Esophagus muscularis mucosa (tissue), 4 donors: Measurements from ENCODE around the gene DOCK11. TPM values are rescaled to one million over a fixed set of nuclear protein-coding genes. Genes with fewer than 3 reads are reported as not detected.
"Not testable (repeated sequence)": the region's sequence is repeated elsewhere in the genome, so short reads cannot be mapped to it uniquely, and the experiment has no call there.

ENCODE experiments used
- DNase-seq: peaks from one replicate; pipeline ENCODE4 v3.0.0-alpha.2; 2017; ENCODE audit errors: extremely low spot score
- H3K27ac ChIP-seq, 4 donors: fragments of 200-600 bp; sonication (generic); replicated peaks in 1 of 4; 1 replicate in 3 of 4; 2 replicates in 1 of 4; pipeline ENCODE4 v1.5.1; 2016 to 2019; ENCODE audit warnings: mild to moderate bottlenecking in 1 of 4
- H3K27me3 ChIP-seq, 4 donors: fragments of 200-600 bp; sonication (generic); one replicate each; pipeline versions ENCODE4 v1.5.1 to v1.6.0; 2016 to 2019
- H3K36me3 ChIP-seq, 4 donors: fragments of 200-600 bp; sonication (generic); one replicate each; pipeline ENCODE4 v1.5.1; 2016 to 2019
- H3K4me1 ChIP-seq, 4 donors: fragments of 200-600 bp; sonication (generic); one replicate each; pipeline ENCODE4 v1.5.1; 2016 to 2019
- H3K4me3 ChIP-seq, 4 donors: fragments of 200-600 bp; sonication (generic); 1 replicate in 2 of 4; 2 replicates in 2 of 4; pipeline ENCODE4 v1.5.1; 2016 to 2019; ENCODE audit warnings: mild to moderate bottlenecking in 4 of 4, moderate library complexity in 1 of 4
- H3K9me3 ChIP-seq, 4 donors: fragments of 200-600 bp; sonication (generic); 1 replicate in 3 of 4; 2 replicates in 1 of 4; pipeline ENCODE4 v1.5.1; 2016 to 2019
- EP300 ChIP-seq: sonication (generic); formaldehyde crosslinking; IDR thresholded peaks from one replicate; pipeline ENCODE4 v1.6.1; 2017; ENCODE audit warnings: antibody characterized with exemption
- POLR2A ChIP-seq: fragments of 450-650 bp; IDR thresholded peaks from one replicate; pipeline ENCODE4 v1.6.1; 2017; ENCODE audit warnings: antibody characterized with exemption, moderate library complexity, mild to moderate bottlenecking, low read depth
- POLR2AphosphoS5 ChIP-seq, 2 donors: sonication (generic); formaldehyde crosslinking; IDR thresholded peaks; one replicate each; pipeline ENCODE4 v1.6.1; 2017; ENCODE audit warnings: antibody characterized with exemption in 2 of 2
- WGBS: methylation state at CpG from one replicate; pipeline ENCODE4 v1.1.5; 2018; 5-methylcytosine and 5-hydroxymethylcytosine counted together
- intact Hi-C: fragments of 100-400 bp; cut with DNase I; formaldehyde crosslinking; loops from one replicate; pipeline ENCODE4 v1.15.1; 2023
- total RNA-seq, 4 donors: library from RNA; depleted of rRNA; stranded (reverse); fragments of >200 nt; gene quantifications; one replicate each; pipeline versions ENCODE4 v1.1.0 to v1.2.1, GENCODE V29; 2016
- TF ChIP-seq, protein P1 (sequence below), 3 experiments: fragments of 200-600 bp in 2 of 3; fragments of 450-650 bp in 1 of 3; sonication (generic) in 2 of 3; IDR thresholded peaks; one replicate each; pipeline ENCODE4 v1.5.1; 2017 to 2019; ENCODE audit warnings: antibody characterized with exemption in 3 of 3, mild to moderate bottlenecking in 2 of 3, moderate library complexity in 1 of 3

The DOCK11 gene
- total RNA-seq, 4 donors from 2014 or later: 62.0 to 103 (median 64.7) TPM

DNA sequence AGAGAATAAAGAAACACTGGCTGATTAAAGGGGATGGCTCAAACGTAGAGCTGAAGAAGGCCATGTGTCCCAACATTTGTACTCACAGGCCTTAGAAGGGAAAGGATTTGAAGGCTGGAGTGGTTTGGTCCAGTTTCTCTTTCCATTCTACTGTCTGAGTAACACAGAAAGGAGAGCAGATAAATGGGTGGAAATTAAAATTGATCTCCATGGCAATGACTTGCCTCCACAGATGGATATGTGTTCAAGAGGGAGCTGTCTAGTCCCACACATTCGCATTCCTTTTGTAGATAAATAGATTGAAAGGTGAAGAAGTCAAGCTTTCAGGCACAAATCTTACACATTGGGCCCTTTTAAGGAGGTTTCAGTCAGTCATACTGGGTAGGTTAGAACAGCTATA is 74.6 kb downstream of the DOCK11 start:
- Histone ChIP-seq H3K9me3 (no peaks in the 10 kb centered on the region), H3K27ac (no peak overlapping the region), H3K4me1 (peaks cover 0 to 7% (median 0%) of the 10 kb centered on the region in 4 donors), H3K4me3 (no peak overlapping the region), H3K36me3 (peaks cover 0 to 26% (median 4%) of the 10 kb centered on the region in 4 donors), H3K27me3 (no peaks in the 10 kb centered on the region)
- intact Hi-C loops: loop anchor here (10.0 kb wide), 1 partner anchor 75 kb away; the partner anchor contains the start of gene DOCK11
- WGBS: 71% methylated on average over 2 of the region's 2 CpGs
- DNase-seq: no peak
- TF ChIP-seq POLR2AphosphoS5 (IDR thresholded peaks at IDR 0.05) (no peak), EP300 (no peak), POLR2A (no peak)
- TF ChIP-seq, protein P1, sequence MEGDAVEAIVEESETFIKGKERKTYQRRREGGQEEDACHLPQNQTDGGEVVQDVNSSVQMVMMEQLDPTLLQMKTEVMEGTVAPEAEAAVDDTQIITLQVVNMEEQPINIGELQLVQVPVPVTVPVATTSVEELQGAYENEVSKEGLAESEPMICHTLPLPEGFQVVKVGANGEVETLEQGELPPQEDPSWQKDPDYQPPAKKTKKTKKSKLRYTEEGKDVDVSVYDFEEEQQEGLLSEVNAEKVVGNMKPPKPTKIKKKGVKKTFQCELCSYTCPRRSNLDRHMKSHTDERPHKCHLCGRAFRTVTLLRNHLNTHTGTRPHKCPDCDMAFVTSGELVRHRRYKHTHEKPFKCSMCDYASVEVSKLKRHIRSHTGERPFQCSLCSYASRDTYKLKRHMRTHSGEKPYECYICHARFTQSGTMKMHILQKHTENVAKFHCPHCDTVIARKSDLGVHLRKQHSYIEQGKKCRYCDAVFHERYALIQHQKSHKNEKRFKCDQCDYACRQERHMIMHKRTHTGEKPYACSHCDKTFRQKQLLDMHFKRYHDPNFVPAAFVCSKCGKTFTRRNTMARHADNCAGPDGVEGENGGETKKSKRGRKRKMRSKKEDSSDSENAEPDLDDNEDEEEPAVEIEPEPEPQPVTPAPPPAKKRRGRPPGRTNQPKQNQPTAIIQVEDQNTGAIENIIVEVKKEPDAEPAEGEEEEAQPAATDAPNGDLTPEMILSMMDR (IDR thresholded peaks at IDR 0.05): no peak

DNA sequence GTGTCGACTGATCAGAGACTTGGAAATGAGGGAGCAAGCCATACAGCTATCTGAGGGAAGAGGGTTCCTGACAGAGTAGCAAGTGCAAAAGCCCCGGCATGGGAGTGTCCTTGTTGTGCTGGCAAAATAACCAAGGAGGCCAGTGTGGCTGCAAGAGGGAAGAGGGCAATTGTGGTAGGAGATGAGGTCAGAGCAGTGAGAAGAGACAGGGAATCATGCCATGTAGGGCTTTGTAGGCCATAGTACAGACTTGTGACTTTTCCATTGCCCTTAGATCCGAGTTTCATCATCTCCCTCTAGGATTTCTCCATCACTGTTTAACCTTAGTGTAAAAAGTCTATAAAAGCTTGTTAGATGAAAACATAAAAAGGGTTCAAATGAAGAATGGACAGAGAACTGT is 76.2 kb downstream of the DOCK11 start:
- H3K4me1 ChIP-seq: no peaks in the 10 kb centered on the region
- no peak overlapping the region for H3K4me3 ChIP-seq
- no peaks in the 10 kb centered on the region for H3K27me3 ChIP-seq
- H3K36me3 ChIP-seq: peaks cover 0 to 26% (median 4%) of the 10 kb centered on the region in 4 donors
- H3K27ac ChIP-seq: no peak overlapping the region
- 70% methylated on average over 3 of the region's 3 CpGs for WGBS
- TF ChIP-seq POLR2AphosphoS5 (IDR thresholded peaks at IDR 0.05) (no peak), EP300 (no peak), POLR2A (no peak)
- TF ChIP-seq, protein P1 (IDR thresholded peaks at IDR 0.05): no peak
- intact Hi-C loops: loop anchor here (10.0 kb wide), 1 partner anchor 77 kb away; the partner anchor contains the start of gene DOCK11
- no peak for DNase-seq
- no peaks in the 10 kb centered on the region for H3K9me3 ChIP-seq

DNA sequence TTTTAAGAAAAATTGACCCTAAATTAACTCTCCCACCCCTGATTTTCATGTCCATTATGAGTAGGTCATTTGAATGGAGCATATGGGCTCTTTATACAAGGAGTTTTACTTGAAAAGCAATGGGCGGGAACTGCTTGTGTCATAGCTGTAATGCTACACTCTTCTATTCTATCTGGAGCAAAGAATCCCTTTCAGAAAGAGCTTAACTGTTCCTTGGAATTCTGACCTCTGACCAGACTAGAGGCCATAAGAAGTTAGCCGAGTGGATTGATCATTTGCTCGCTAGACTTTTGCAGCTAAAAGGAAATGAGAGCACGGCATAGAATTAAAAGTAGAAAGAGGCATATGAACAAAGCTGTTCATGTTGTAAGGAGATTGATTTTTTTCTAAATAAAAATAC is 79.1 kb downstream of the DOCK11 start:
- intact Hi-C loops: loop anchor here (10.0 kb wide), 1 partner anchor 80 kb away; the partner anchor contains the start of gene DOCK11
- 83% methylated on average over 4 of the region's 4 CpGs for WGBS
- Histone ChIP-seq H3K4me1 (no peaks in the 10 kb centered on the region), H3K36me3 (peaks cover 0 to 26% (median 4%) of the 10 kb centered on the region in 4 donors), H3K4me3 (no peak overlapping the region), H3K27me3 (no peaks in the 10 kb centered on the region), H3K27ac (no peak overlapping the region), H3K9me3 (no peaks in the 10 kb centered on the region)
- TF ChIP-seq POLR2A (no peak), EP300 (no peak), POLR2AphosphoS5 (IDR thresholded peaks at IDR 0.05) (no peak)
- TF ChIP-seq, protein P1 (IDR thresholded peaks at IDR 0.05): no peak
- DNase-seq: no peak

DNA sequence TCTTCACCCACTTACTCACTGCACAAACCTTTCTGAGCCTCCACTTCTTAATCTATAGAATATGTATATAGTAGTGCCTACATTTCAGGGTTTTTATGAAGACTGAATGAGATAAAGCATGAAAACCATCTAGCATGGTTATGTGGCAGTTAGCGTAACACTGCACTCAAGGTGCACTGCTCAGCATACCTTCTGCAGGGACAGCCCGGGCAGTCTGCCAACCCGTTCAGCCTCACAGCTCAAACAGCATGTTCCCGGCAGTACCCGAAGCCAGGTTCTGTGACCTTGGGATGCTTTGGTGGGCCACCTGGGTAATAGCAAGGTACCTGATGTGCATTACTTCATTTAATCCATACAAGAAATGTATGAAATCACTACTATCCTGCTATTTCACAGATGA is 81.4 kb downstream of the DOCK11 start:
- TF ChIP-seq POLR2A (no peak), POLR2AphosphoS5 (IDR thresholded peaks at IDR 0.05) (peak in 1 of 2 donors; percentile 29)
- H3K36me3 ChIP-seq: peaks cover 0 to 27% (median 4%) of the 10 kb centered on the region in 4 donors
- no peaks in the 10 kb centered on the region for H3K9me3 ChIP-seq
- no peaks in the 10 kb centered on the region for H3K27me3 ChIP-seq
- intact Hi-C loops: loop anchor here (10.0 kb wide), 1 partner anchor 82 kb away; the partner anchor contains the start of gene DOCK11
- H3K4me3 ChIP-seq: no peak overlapping the region
- H3K4me1 ChIP-seq: no peaks in the 10 kb centered on the region
- H3K27ac ChIP-seq: peak overlapping the region in 2 of 4 donors; percentile 27 to 30
- no peak for DNase-seq
- WGBS: 70% methylated on average over 5 of the region's 5 CpGs

DNA sequence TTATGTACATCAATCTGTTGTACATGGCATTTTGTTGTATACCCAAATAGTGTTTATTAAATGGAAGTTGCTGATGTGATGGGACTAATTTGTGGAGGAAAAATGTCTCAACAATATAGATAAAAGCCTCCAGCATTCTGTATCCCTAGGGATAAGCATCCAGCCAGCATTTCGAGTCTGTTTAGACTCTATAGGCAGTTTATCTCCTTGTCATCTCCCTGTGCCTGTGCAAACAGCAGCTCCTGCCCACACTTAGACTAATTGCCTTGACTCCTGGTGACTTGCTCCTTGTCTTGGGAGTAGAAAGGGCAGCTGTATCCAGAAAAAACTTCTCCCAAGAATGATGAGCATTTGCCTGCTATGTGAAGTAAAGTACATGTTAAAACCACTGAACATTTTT is 83.8 kb downstream of the DOCK11 start:
- 17% methylated on average over 1 of the region's 1 CpG for WGBS
- H3K27me3 ChIP-seq: no peaks in the 10 kb centered on the region
- intact Hi-C loops: loop anchor here (10.0 kb wide), 1 partner anchor 85 kb away; the partner anchor contains the start of gene DOCK11
- no peaks in the 10 kb centered on the region for H3K4me1 ChIP-seq
- DNase-seq: no peak
- H3K36me3 ChIP-seq: peaks cover 0 to 26% (median under 1%) of the 10 kb centered on the region in 4 donors
- no peak overlapping the region for H3K27ac ChIP-seq
- H3K9me3 ChIP-seq: no peaks in the 10 kb centered on the region
- TF ChIP-seq POLR2AphosphoS5 (IDR thresholded peaks at IDR 0.05) (no peak), POLR2A (no peak), EP300 (no peak)
- TF ChIP-seq, protein P1 (IDR thresholded peaks at IDR 0.05): no peak
- no peak overlapping the region for H3K4me3 ChIP-seq

DNA sequence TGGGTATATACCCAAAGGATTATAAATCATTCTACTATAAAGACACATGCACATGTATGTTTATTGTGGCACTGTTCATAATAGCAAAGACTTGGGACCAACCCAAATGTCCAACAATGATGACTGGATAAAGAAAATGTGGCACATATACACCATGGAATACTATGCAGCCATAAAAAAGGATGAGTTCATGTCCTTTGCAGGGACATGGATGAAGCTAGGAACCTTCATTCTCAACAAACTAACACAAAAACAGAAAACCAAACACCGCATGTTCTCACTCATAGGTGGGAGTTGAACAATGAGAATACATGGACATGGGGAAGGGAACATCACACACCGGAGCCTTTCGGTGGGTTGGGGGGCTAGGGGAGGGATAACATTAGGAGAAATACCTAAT is 87.3 kb downstream of the DOCK11 start:
- H3K4me1 ChIP-seq, H3K27ac ChIP-seq, intact Hi-C loops, H3K27me3 ChIP-seq, H3K4me3 ChIP-seq, DNase-seq, H3K9me3 ChIP-seq: not testable (repeated sequence)
- WGBS: 95% methylated on average over 3 of the region's 3 CpGs
- peaks cover 0 to 42% (median 0%) of the 10 kb centered on the region in 4 donors for H3K36me3 ChIP-seq
